Measurements from ENCODE around the gene TMEM126B.

The TMEM126B gene

DNA sequence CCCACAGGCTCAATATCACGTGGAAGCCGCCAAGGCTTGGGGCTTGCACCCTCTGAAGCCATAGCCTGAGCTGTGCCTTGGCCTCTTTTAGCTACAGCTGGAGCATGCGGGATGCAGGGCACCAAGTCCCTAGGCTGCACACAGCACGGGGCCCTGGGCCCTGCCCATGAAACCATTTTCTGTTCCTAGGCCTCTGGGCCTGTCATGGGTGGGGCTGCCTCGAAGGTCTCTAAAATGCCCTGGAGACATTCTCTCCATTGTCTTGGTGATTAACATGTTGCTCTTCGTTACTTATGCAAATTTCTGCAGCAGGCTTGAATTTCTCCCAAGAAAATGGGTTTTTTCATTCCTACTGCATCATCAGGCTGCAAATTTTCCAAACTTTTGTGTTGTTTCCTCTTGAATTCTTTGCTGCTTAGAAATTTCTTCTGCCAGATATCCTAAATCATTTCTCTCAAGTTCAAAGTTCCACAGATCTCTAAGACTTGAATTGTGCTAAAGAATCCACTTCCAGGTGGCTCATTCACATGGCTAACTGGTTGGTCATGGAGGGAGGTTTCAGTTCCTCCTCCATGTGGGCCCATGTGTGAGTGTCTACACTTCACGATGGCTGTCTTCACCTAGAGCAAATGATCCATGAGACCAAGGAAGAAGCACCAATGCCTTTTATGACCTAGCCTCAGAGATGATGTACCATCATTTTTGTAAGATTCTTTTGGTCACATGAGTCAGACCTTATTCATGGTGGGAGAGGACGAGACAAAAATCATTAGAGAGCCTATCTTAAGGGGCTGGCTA, 43.9 kb downstream of the TMEM126B start:
- no peak for DNase-seq (ENCODE audit: low read depth, low spot score)
- no peak overlapping the region for H3K4me3 ChIP-seq (ENCODE audit: low read length)

DNA sequence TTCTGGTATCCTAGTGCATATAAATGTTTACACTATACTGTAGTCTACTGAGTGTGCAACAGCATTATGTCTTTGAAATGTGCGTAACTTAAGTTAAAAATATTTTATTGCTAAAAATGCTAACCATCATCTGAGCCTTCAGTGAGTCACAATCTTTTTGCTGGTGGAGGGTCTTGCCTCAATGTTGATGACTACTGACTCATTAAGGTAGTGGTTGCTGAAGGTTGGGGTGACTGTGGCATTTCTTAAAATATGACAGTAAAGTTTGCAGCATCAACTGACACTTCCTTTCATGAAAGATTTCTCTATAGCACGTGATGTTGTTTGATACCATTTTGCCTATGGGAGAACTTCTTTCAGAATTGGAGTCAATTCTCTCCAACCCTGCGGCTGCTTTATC, 45.0 kb downstream of the TMEM126B start:
- H3K4me3 ChIP-seq (ENCODE audit: low read length): no peak overlapping the region
- no peak for DNase-seq (ENCODE audit: low read depth, low spot score)

DNA sequence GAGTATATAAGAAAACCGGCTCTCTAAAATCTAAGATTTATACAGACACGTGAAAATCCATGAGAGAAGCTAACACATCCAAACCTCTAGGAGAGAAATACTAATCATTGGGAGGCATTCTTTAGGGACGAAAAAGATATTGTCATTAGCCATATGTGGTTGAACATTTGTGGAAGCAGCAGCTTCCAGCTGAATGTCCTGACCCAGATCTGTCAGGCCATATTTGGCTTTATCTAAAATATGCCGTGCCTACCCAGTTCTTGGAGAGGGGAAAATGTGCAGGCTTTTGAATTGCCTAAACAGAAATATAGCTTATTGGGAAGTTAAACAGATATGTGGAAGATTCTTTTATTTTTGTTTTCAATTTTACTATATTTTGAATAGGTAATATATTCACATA, 51.2 kb downstream of the TMEM126B start:
- H3K4me3 ChIP-seq (ENCODE audit: low read length): no peak overlapping the region
- no peak for DNase-seq (ENCODE audit: low read depth, low spot score)

DNA sequence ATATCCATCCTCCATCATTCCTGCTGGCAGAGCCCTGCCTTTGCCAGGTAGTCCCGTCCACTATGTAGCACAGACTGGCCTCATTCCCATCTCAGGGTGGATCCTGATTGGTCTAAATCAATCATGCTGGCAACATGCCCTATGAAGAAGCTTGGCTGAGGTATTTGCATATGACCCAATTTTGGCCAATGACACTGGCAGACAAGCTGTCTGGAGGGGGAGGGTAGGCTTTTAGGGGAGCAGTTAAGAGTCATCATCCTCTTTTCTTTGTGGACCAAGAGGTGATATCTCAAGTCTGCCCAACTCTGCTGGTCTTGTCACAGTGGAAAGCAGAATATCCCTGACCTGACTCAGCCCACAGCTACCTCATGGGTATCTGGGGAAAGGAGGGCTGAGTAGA, 52.5 kb downstream of the TMEM126B start:
- DNase-seq (ENCODE audit: low read depth, low spot score): no peak
- H3K4me3 ChIP-seq (ENCODE audit: low read length): no peak overlapping the region

DNA sequence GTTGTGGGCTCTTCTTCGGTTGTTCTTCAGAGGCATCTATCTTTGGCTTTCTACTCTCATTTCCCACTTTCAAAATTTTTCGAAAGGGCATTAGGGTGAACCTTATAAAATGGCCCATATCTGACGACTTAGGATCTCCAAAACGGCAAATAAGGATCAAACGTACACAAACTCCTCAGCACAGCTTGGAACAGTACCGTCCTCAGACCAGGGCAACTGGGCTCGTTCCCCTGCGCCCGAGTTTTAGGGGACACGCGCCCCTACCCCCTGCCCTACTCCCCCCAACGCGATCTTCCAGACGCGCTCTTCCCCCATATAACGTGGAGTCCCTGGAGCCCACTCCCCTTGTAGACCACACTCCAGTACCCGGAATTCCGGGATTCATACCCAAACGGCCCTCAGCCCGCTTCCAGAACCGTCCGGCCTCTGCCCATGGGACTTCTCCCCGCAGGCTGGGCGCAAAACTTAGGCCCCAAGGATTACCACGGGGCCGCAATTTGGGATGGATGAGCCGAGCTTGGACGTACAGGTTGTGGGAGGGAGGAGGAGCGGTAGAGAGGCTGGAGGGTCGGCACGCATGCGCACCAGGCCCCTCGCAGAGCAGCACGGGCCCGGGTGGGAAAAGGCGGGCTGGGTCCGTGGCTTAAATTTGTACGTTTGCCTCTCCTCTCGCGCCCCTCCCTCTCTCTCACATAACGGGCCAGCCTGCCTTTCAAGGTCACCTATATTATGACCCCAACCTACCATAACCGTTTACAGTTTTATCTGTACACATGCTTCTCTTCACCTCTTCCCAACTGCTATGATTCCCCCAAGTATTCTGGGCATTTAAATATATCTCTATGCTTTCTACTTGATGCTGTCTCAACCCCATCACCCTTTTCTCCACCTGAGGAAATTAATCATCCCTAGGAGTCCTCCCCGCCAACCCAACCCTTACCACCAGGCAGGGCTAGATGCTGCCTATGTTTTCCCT, 54.2 kb downstream of the TMEM126B start:
- DNase-seq (ENCODE audit: low read depth, low spot score): no peak
- no peak overlapping the region for H3K4me3 ChIP-seq (ENCODE audit: low read length)

DNA sequence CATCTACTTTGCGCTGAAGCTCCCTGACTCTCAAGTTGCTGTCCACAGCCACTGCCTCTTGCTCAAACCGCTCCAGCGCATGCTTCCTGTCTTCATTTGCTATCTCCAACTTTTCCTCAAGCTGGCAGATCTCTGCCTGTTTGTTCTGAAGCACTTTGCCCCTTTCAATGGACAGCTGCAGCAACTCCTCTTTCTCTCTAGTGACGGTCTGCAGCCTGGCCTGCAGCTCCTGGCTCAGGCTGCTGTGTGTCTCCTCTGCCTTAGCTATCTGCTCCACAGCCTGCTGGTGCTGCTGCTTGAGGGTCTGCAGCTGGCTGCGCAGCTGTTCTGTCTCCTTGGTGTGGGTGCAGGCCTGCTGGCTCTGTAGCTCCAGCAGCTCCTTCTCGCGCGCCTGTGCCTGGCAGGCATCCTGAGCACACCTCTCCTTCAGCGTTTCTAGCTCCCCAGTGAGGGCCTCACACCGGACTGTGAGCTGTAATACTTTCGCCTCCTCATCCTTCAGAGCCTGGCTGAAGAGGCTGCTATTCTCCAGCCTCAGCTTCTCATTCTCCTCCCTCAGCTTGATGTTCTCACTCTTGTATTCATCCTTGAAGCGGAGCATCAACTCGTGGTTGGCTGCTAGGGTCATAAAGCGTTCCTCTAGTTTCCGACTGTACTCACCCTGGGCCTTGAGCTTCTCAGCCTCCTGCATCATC, 56.9 kb downstream of the TMEM126B start:
- DNase-seq (ENCODE audit: low read depth, low spot score): no peak
- H3K4me3 ChIP-seq (ENCODE audit: low read length): no peak overlapping the region

DNA sequence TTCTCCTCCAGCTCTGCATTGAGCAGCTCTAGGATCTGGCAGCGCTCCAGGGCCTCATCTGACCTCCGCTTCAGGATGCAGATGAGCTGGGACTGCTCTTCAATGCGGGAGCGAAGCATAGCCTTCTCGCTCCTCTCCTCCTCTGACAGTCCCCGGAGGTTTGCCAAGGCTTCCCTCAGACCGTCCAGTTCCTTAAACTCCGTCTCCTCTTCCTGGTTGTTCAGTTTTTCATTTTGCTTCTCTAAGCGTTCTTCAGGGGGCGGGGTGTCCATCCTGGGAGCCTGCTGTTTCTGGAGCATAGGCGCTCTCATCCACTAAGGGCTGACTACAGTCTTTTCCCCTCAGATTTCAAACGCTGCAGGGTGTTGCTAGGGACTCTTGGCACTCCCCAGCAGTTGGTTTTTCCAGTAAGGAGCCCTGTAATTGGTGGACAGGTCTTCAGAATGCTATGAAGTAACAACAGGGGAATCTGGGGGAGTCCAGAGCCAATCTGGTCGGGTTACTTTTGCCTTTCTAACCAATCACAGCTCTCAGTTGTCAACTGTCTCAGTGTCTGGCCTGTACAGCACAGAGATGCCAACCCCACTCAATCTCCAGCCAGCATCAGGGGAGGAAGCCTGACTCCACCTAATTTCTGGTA, 57.5 kb downstream of the TMEM126B start, which contains the start of gene CCDC89:
TSS of gene CCDC89 (minus strand) at position 376 of the 640 bp plus-strand sequence. CDS start at position 311, 65 bp downstream.
- no peak for DNase-seq (ENCODE audit: low read depth, low spot score)
- no peak within 1 kb of the TSS for H3K4me3 ChIP-seq (ENCODE audit: low read length)

Measured in Jurkat, Clone E6-1 (cell line).